ENCODE data around the gene NPTX2.

Gene NPTX2

GRCh38 chr7:98617960-98618418 lies 904 bp downstream of the NPTX2 start:
- in situ Hi-C loops (cut with MboI; ENCODE audit: low sequenced_read_pairs, unreplicated experiment), result no loop called here
- DNase-seq (ENCODE audit: low spot score), result no peak
- no peak for TF ChIP-seq CTCF (IDR thresholded peaks at IDR 0.05; ENCODE audit: borderline replicate concordance, control extremely low read depth, extremely low read depth, insufficient read depth, missing control alignments)

- TF ChIP-seq CTCF (IDR thresholded peaks at IDR 0.05; ENCODE audit: borderline replicate concordance, control extremely low read depth, extremely low read depth, insufficient read depth, missing control alignments), result no peak
- in situ Hi-C loops (cut with MboI; ENCODE audit: low sequenced_read_pairs, unreplicated experiment), result no loop called here
- DNase-seq (ENCODE audit: low spot score), result peak; percentile 9
Observed at GRCh38 chr7:98618786-98619185, 1.7 kb downstream of the NPTX2 start.

DNA sequence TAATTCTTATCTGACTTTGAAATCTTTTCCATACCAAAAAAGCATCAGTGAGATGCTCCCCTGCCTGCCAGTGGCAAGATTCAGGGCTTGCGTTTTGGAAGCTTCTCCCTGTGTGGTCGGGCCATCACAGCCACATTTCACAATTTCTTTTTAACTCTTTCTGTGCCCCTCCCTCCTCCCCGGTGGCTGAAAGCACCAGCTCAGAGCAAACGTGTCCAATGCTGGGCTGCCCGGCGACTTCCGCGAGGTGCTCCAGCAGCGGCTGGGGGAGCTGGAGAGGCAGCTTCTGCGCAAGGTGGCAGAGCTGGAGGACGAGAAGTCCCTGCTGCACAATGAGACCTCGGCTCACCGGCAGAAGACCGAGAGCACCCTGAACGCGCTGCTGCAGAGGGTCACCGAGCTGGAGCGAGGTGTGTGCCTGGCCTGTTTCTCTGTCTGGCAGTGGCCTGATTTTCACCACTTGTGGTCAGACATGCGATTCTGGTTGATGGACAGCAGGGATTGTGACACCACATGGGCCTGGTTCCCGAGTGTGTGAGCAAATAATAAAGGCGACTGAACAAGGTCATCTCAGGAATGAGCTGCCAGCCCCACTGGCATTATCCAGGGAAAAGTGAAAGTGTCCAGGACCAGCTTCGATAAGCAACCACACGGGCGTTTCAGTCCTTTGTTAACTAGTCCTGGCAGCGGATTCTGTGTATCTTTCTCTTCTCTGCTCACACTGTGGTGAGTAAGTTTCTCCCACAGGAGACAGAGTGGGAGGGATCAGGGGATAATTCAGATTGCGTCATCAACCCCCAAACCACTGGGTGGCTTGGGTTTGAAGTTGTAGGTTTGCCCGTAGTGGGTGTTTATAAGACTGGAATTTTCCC lies 2.6 kb downstream of the NPTX2 start:
- in situ Hi-C loops (cut with MboI; ENCODE audit: low sequenced_read_pairs, unreplicated experiment), result no loop called here
- TF ChIP-seq CTCF (IDR thresholded peaks at IDR 0.05; ENCODE audit: borderline replicate concordance, control extremely low read depth, extremely low read depth, insufficient read depth, missing control alignments), result no peak
- DNase-seq (ENCODE audit: low spot score), result peak; percentile 22

- no peak for TF ChIP-seq CTCF (IDR thresholded peaks at IDR 0.05; ENCODE audit: borderline replicate concordance, control extremely low read depth, extremely low read depth, insufficient read depth, missing control alignments)
- in situ Hi-C loops (cut with MboI; ENCODE audit: low sequenced_read_pairs, unreplicated experiment), result no loop called here
- DNase-seq (ENCODE audit: low spot score), result no peak
Observed at GRCh38 chr7:98621573-98622482, 4.7 kb downstream of the NPTX2 start.

- no peak for TF ChIP-seq CTCF (IDR thresholded peaks at IDR 0.05; ENCODE audit: borderline replicate concordance, control extremely low read depth, extremely low read depth, insufficient read depth, missing control alignments)
- in situ Hi-C loops (cut with MboI; ENCODE audit: low sequenced_read_pairs, unreplicated experiment), result no loop called here
Observed at GRCh38 chr7:98622926-98623325, 5.8 kb downstream of the NPTX2 start.

DNA sequence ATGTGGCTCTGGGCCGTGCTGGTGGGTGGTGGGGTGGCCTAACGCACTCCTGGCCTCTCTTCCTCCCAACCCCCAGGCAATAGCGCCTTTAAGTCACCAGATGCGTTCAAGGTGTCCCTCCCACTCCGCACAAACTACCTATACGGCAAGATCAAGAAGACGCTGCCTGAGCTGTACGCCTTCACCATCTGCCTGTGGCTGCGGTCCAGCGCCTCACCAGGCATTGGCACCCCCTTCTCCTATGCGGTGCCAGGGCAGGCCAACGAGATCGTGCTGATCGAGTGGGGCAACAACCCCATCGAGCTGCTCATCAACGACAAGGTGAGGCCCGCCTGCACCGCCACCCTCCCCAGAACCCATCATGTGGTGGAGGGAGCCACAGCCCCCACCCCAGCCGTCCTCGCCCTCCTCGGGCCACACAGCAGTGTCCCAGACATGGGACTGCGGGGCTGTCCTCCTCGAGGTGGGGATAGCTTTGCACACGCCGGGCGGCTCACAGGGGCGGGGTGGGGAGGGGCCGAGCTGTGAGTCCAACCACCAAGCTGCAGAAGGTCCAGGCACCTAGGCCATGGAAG lies 7.8 kb downstream of the NPTX2 start:
- no peak for DNase-seq (ENCODE audit: low spot score)
- in situ Hi-C loops (cut with MboI; ENCODE audit: low sequenced_read_pairs, unreplicated experiment), result no loop called here
- no peak for TF ChIP-seq CTCF (IDR thresholded peaks at IDR 0.05; ENCODE audit: borderline replicate concordance, control extremely low read depth, extremely low read depth, insufficient read depth, missing control alignments)

More at GRCh38 chr7:98622926-98623325, 5.8 kb downstream of the NPTX2 start:
- DNase-seq (ENCODE audit: low spot score), result no peak
